Measurements from ENCODE around the gene KCNJ9. TPM values are rescaled to one million over a fixed set of nuclear protein-coding genes. Genes with fewer than 3 reads are reported as not detected.
A peak's percentile ranks its signal among the peaks of the same experiment; 100 is the strongest.

The KCNJ9 gene
- total and polyA plus RNA-seq, 2 of the 13 experiments (the other 11 are each of a cell fraction or from before 2014, with no cell fraction given) = not detected

DNA sequence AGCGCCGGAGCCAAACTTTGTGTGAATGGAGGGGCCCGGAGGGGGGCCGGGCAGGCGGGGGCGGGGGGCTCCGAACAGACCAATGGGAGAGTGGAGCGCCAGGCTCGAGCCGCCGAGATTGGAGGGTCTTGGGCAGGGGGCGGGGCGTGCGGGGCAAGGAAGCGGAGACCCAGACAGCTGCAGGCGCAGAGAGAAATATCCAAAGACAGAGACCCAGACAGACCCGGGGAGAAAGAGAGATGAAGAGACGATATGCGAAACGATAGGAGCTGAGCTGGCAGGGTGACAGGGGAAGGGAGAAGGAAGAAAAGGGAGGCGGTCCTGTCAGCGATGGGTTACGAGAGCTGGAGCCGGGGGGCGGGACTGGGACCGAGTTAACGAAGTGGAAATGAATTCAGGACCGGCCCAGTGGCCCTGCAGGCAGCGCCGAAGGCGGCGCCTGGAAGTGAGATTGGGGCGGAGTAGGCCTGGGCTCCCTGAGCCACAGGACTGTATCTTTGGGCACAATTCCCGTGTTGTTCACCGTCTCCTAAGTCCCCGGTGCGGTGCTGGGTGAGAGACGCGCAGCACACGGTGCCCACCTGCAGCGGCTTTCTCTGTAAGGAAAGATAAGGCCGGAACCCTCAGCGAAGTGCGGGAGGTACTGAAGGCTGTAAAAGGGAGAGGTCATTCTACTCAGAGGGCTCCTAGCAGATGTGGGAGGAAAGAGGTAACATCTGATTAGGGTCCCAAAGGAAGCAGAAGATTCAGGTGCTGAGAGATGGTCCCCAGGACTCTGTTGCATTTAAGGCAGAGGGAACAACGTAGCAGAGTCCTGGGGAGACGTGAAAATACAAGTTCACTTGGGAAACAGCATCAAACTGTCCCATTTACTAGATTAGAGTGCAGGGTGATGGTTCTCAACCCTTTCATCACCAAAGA, 10.8 kb upstream of the KCNJ9 start (continued):
- TF ChIP-seq, protein P1, sequence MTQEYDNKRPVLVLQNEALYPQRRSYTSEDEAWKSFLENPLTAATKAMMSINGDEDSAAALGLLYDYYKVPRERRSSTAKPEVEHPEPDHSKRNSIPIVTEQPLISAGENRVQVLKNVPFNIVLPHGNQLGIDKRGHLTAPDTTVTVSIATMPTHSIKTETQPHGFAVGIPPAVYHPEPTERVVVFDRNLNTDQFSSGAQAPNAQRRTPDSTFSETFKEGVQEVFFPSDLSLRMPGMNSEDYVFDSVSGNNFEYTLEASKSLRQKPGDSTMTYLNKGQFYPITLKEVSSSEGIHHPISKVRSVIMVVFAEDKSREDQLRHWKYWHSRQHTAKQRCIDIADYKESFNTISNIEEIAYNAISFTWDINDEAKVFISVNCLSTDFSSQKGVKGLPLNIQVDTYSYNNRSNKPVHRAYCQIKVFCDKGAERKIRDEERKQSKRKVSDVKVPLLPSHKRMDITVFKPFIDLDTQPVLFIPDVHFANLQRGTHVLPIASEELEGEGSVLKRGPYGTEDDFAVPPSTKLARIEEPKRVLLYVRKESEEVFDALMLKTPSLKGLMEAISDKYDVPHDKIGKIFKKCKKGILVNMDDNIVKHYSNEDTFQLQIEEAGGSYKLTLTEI (CRISPR knock-in tag; conservative IDR thresholded peaks at IDR 0.05) = no peak
- TF ChIP-seq GZF1 (CRISPR knock-in tag; IDR thresholded peaks at IDR 0.05) = no peak
- TF ChIP-seq ZNF557 (CRISPR knock-in tag; IDR thresholded peaks at IDR 0.05) = no peak
- no peak for TF ChIP-seq ZNF576 (CRISPR knock-in tag; IDR thresholded peaks at IDR 0.05)
- no peak for TF ChIP-seq ZNF564 (CRISPR knock-in tag; IDR thresholded peaks at IDR 0.05)
- TF ChIP-seq ZNF644 (CRISPR knock-in tag; IDR thresholded peaks at IDR 0.05; ENCODE audit: low read depth) = no peak
- no peak for TF ChIP-seq PRDM4 (CRISPR knock-in tag; IDR thresholded peaks at IDR 0.05; ENCODE audit: borderline replicate concordance)
- TF ChIP-seq ZBTB37 (CRISPR knock-in tag; IDR thresholded peaks at IDR 0.05) = no peak
- no peak for TF ChIP-seq ZNF577 (CRISPR knock-in tag; IDR thresholded peaks at IDR 0.05; ENCODE audit: borderline replicate concordance, low read depth)
- no peak for TF ChIP-seq YEATS2 (CRISPR knock-in tag; IDR thresholded peaks at IDR 0.05; ENCODE audit: borderline replicate concordance)
- TF ChIP-seq ZNF878 (CRISPR knock-in tag; IDR thresholded peaks at IDR 0.05) = no peak
- TF ChIP-seq ZNF121 (CRISPR knock-in tag; IDR thresholded peaks at IDR 0.05) = no peak
- no peak for TF ChIP-seq THAP11 (CRISPR knock-in tag; IDR thresholded peaks at IDR 0.05)
- no peak for TF ChIP-seq HES4 (CRISPR knock-in tag; IDR thresholded peaks at IDR 0.05; ENCODE audit: borderline replicate concordance)
- peak; percentile 20 for TF ChIP-seq XRCC5 (optimal IDR thresholded peaks at IDR 0.05; ENCODE audit: low read length)
- TF ChIP-seq EEA1 (CRISPR knock-in tag; IDR thresholded peaks at IDR 0.05; ENCODE audit: borderline replicate concordance) = no peak
- no peak for TF ChIP-seq JUNB (CRISPR knock-in tag; IDR thresholded peaks at IDR 0.05; ENCODE audit: borderline replicate concordance)
- TF ChIP-seq HHEX (CRISPR knock-in tag; IDR thresholded peaks at IDR 0.05) = no peak
- TF ChIP-seq DNMT3B (CRISPR knock-in tag; conservative IDR thresholded peaks at IDR 0.05) = no peak
- TF ChIP-seq, protein P2, sequence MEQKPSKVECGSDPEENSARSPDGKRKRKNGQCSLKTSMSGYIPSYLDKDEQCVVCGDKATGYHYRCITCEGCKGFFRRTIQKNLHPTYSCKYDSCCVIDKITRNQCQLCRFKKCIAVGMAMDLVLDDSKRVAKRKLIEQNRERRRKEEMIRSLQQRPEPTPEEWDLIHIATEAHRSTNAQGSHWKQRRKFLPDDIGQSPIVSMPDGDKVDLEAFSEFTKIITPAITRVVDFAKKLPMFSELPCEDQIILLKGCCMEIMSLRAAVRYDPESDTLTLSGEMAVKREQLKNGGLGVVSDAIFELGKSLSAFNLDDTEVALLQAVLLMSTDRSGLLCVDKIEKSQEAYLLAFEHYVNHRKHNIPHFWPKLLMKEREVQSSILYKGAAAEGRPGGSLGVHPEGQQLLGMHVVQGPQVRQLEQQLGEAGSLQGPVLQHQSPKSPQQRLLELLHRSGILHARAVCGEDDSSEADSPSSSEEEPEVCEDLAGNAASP (CRISPR knock-in tag; IDR thresholded peaks at IDR 0.05; ENCODE audit: borderline replicate concordance) = no peak
- no peak for TF ChIP-seq LCORL (IDR thresholded peaks at IDR 0.05)
- 0 out of 2 replicates have a peak, but pooled peaks have one; percentile 44 for TF ChIP-seq LCORL (CRISPR knock-in tag; IDR thresholded peaks at IDR 0.05)
- no peak for TF ChIP-seq MIER2 (CRISPR knock-in tag; IDR thresholded peaks at IDR 0.05)
- TF ChIP-seq ZNF614 (CRISPR knock-in tag; IDR thresholded peaks at IDR 0.05; ENCODE audit: borderline replicate concordance) = no peak; the same call in 1 of the 2 replicates
